ENCODE measurements around the gene EIF2AK2.
"Not testable (repeated sequence)": the region's sequence is repeated elsewhere in the genome, so short reads cannot be mapped to it uniquely, and the experiment has no call there.

EIF2AK2 gene

GRCh38 chr2:37156857-37157714 lies at the start of gene EIF2AK2:
EIF2AK2 (minus strand) TSS chr2:37156980; CDS start chr2:37147806, 9,174 bp downstream.
- peak; percentile 95 for DNase-seq (ENCODE audit: low spot score)

- no peak for DNase-seq (ENCODE audit: low spot score)
These were observed 49.0 kb upstream of the EIF2AK2 start for GRCh38 chr2:37205689-37206341.

- DNase-seq (ENCODE audit: low spot score) = not testable (repeated sequence)
These were observed 48.4 kb upstream of the EIF2AK2 start for GRCh38 chr2:37205071-37205661.

GRCh38 chr2:37203708-37204107 lies 46.9 kb upstream of the EIF2AK2 start:
- DNase-seq (ENCODE audit: low spot score) = no peak

GRCh38 chr2:37201766-37202165 lies 45.0 kb upstream of the EIF2AK2 start:
- DNase-seq (ENCODE audit: low spot score) = no peak

- no peak for DNase-seq (ENCODE audit: low spot score)
These were observed 44.4 kb upstream of the EIF2AK2 start for GRCh38 chr2:37201208-37201607.

GRCh38 chr2:37198681-37199065 lies 41.9 kb upstream of the EIF2AK2 start:
- no peak for DNase-seq (ENCODE audit: low spot score)

GRCh38 chr2:37196320-37197195 lies 39.8 kb upstream of the EIF2AK2 start, which contains the start of gene CEBPZOS:
CEBPZOS (plus strand) TSS chr2:37196496; CDS start chr2:37199705, 3,209 bp downstream.
- peak; percentile 93 for DNase-seq (ENCODE audit: low spot score)

GRCh38 chr2:37195862-37196319 lies 39.1 kb upstream of the EIF2AK2 start:
- DNase-seq (ENCODE audit: low spot score) = not testable (repeated sequence)

GRCh38 chr2:37192551-37192950 lies 35.8 kb upstream of the EIF2AK2 start:
- no peak for DNase-seq (ENCODE audit: low spot score)

GRCh38 chr2:37191747-37192146 lies 35.0 kb upstream of the EIF2AK2 start:
- no peak for DNase-seq (ENCODE audit: low spot score)

GRCh38 chr2:37191253-37191652 lies 34.5 kb upstream of the EIF2AK2 start:
- no peak for DNase-seq (ENCODE audit: low spot score)

- no peak for DNase-seq (ENCODE audit: low spot score)
These were observed 33.5 kb upstream of the EIF2AK2 start for GRCh38 chr2:37190290-37190689.

- DNase-seq (ENCODE audit: low spot score) = no peak
These were observed 32.8 kb upstream of the EIF2AK2 start for GRCh38 chr2:37189452-37190153.

GRCh38 chr2:37188570-37188969 lies 31.8 kb upstream of the EIF2AK2 start, which contains the start of gene SULT6B1:
SULT6B1 (minus strand) TSS chr2:37188670; CDS start chr2:37188640, 30 bp downstream.
- DNase-seq (ENCODE audit: low spot score) = no peak

- DNase-seq (ENCODE audit: low spot score) = no peak
These were observed 25.2 kb upstream of the EIF2AK2 start for GRCh38 chr2:37181726-37182684.

- DNase-seq (ENCODE audit: low spot score) = no peak
These were observed 23.9 kb upstream of the EIF2AK2 start for GRCh38 chr2:37180640-37181039.

- DNase-seq (ENCODE audit: low spot score) = no peak
These were observed 23.3 kb upstream of the EIF2AK2 start for GRCh38 chr2:37180006-37180639.

- DNase-seq (ENCODE audit: low spot score) = no peak
These were observed 17.0 kb upstream of the EIF2AK2 start for GRCh38 chr2:37173741-37174140.
